WTC11 (cell line): ENCODE measurements around the gene BNC2. TPM values are rescaled to one million over a fixed set of nuclear protein-coding genes. Genes with fewer than 3 reads are reported as not detected.

Experiments
- ATAC-seq: fragments of 200-7000 bp; cut with Tn5 transposase; 2 replicates; pipeline ENCODE4 v1.10.0; 2021; ENCODE audit warnings: mild to moderate bottlenecking, moderate library complexity
- CTCF ChIA-PET: fragments of 300-600 bp; sonication (Branson Sonifier 250); formaldehyde crosslinking; loops from one replicate; lab custom pipeline; 2021; ENCODE audit warnings: antibody characterized with exemption; lab: Charles Lee
- POLR2A ChIA-PET: fragments of 350-600 bp; sonication (Branson Sonifier 250); formaldehyde crosslinking; loops from one replicate; lab custom pipeline; 2021; ENCODE audit warnings: antibody characterized with exemption; lab: Charles Lee
- DNase-seq: peaks from one replicate; pipeline ENCODE4 v3.0.0; 2021; ENCODE audit warnings: low spot score
- H3K27ac Mint-ChIP-seq: 2 replicates; pipeline ENCODE4 v1.8.0; 2021; ENCODE audit warnings: mixed read lengths
- H3K27me3 Mint-ChIP-seq: 2 replicates; pipeline ENCODE4 v1.8.0; 2021; ENCODE audit warnings: low read depth, mild to moderate bottlenecking, moderate library complexity, mixed read lengths
- H3K36me3 Mint-ChIP-seq: 2 replicates; pipeline ENCODE4 v1.8.0; 2021; ENCODE audit warnings: mixed read lengths
- H3K4me1 Mint-ChIP-seq: 2 replicates; pipeline ENCODE4 v1.8.0; 2022; ENCODE audit warnings: mixed read lengths
- H3K4me3 Mint-ChIP-seq: 2 replicates; pipeline ENCODE4 v1.8.0; 2021; ENCODE audit warnings: mild to moderate bottlenecking, moderate library complexity, mixed read lengths
- H3K9me3 Mint-ChIP-seq: 2 replicates; pipeline ENCODE4 v1.8.0; 2021; ENCODE audit warnings: mixed read lengths
- CREB1 ChIP-seq: sonication (generic); formaldehyde crosslinking; IDR thresholded peaks from 2 replicates; pipeline ENCODE4 v1.8.0; 2023; ENCODE audit warnings: mild to moderate bottlenecking, missing genetic modification reagents
- ETV6 ChIP-seq: sonication (generic); formaldehyde crosslinking; IDR thresholded peaks from 2 replicates; pipeline ENCODE4 v1.8.1; 2022; ENCODE audit warnings: mild to moderate bottlenecking, missing genetic modification reagents
- FOXK1 ChIP-seq: sonication (generic); formaldehyde crosslinking; IDR thresholded peaks from 2 replicates; pipeline ENCODE4 v1.8.0; 2022; ENCODE audit warnings: mild to moderate bottlenecking, moderate library complexity, missing genetic modification reagents
- FOXP1 ChIP-seq: sonication (generic); formaldehyde crosslinking; IDR thresholded peaks from 2 replicates; pipeline ENCODE4 v1.8.0; 2022; ENCODE audit warnings: missing genetic modification reagents, mild to moderate bottlenecking, moderate library complexity, borderline replicate concordance
- GRHL2 ChIP-seq: fragments of 250-450 bp; sonication (Bioruptor Pico); IDR thresholded peaks from 2 replicates; pipeline ENCODE4 v1.8.0; 2022; ENCODE audit warnings: mild to moderate bottlenecking, moderate library complexity; ENCODE audit not compliant: insufficient replicate concordance, severe bottlenecking
- HMGA2 ChIP-seq: fragments of 250-450 bp; sonication (Bioruptor Pico); IDR thresholded peaks from 2 replicates; pipeline ENCODE4 v1.4.0; 2021; ENCODE audit warnings: mild to moderate bottlenecking, moderate library complexity
- IRF2 ChIP-seq: sonication (generic); formaldehyde crosslinking; IDR thresholded peaks from 2 replicates; pipeline ENCODE4 v1.8.0; 2022; ENCODE audit warnings: low read depth, missing genetic modification reagents, borderline replicate concordance
- JAZF1 ChIP-seq: fragments of 250-450 bp; sonication (Bioruptor Pico); IDR thresholded peaks from 2 replicates; pipeline ENCODE4 v1.9.0; 2021; ENCODE audit warnings: moderate library complexity, mild to moderate bottlenecking, inconsistent platforms
- JUN ChIP-seq: sonication (generic); formaldehyde crosslinking; IDR thresholded peaks from 2 replicates; pipeline ENCODE4 v1.8.0; 2023; ENCODE audit warnings: mild to moderate bottlenecking, missing genetic modification reagents
- MXD4 ChIP-seq: fragments of 250-450 bp; sonication (Bioruptor Pico); IDR thresholded peaks from 2 replicates; pipeline ENCODE4 v1.8.0; 2021; ENCODE audit warnings: mild to moderate bottlenecking, moderate library complexity, borderline replicate concordance
- SMAD4 ChIP-seq: sonication (generic); formaldehyde crosslinking; IDR thresholded peaks from 2 replicates; pipeline ENCODE4 v1.8.0; 2022; ENCODE audit warnings: mild to moderate bottlenecking, missing genetic modification reagents
- SOX15 ChIP-seq: fragments of 250-450 bp; sonication (Bioruptor Pico); IDR thresholded peaks from 2 replicates; pipeline ENCODE4 v1.9.0; 2021; ENCODE audit warnings: mild to moderate bottlenecking
- ZNF138 ChIP-seq: sonication (generic); formaldehyde crosslinking; conservative IDR thresholded peaks from 2 replicates; pipeline ENCODE4 v1.8.1; 2022; ENCODE audit warnings: mild to moderate bottlenecking, moderate library complexity, missing genetic modification reagents
- ZNF219 ChIP-seq: sonication (generic); formaldehyde crosslinking; IDR thresholded peaks from 2 replicates; pipeline ENCODE4 v1.8.0; 2023; ENCODE audit warnings: missing genetic modification reagents, mild to moderate bottlenecking, borderline replicate concordance
- ZNF232 ChIP-seq: sonication (generic); formaldehyde crosslinking; IDR thresholded peaks from 2 replicates; pipeline ENCODE4 v1.8.0; 2022; ENCODE audit warnings: mild to moderate bottlenecking, missing genetic modification reagents
- ZNF263 ChIP-seq: sonication (generic); formaldehyde crosslinking; IDR thresholded peaks from 2 replicates; pipeline ENCODE4 v1.8.1; 2022; ENCODE audit warnings: low read depth, mild to moderate bottlenecking, moderate library complexity, missing genetic modification reagents
- total RNA-seq: library from RNA; stranded (reverse); gene quantifications from 3 replicates; pipeline ENCODE4 v1.2.3, GENCODE V29; 2021
- TF ChIP-seq, protein P1 (sequence below): fragments of 250-450 bp; sonication (Bioruptor Pico); IDR thresholded peaks from 2 replicates; pipeline ENCODE4 v1.9.0; 2021; ENCODE audit warnings: mild to moderate bottlenecking
- TF ChIP-seq, protein P2 (sequence below): sonication (generic); formaldehyde crosslinking; IDR thresholded peaks from 2 replicates; pipeline ENCODE4 v1.8.0; 2022; ENCODE audit warnings: mild to moderate bottlenecking, missing genetic modification reagents
- TF ChIP-seq, protein P3 (sequence below): fragments of 250-450 bp; sonication (Bioruptor Pico); IDR thresholded peaks from 2 replicates; pipeline ENCODE4 v1.9.0; 2021; ENCODE audit warnings: mild to moderate bottlenecking
- TF ChIP-seq, protein P4 (sequence below): sonication (generic); formaldehyde crosslinking; IDR thresholded peaks from 2 replicates; pipeline ENCODE4 v1.8.1; 2022; ENCODE audit warnings: low read depth, missing genetic modification reagents, borderline replicate concordance
- TF ChIP-seq, protein P5 (sequence below): sonication (generic); formaldehyde crosslinking; IDR thresholded peaks from 2 replicates; pipeline ENCODE4 v1.8.0; 2023; ENCODE audit warnings: missing genetic modification reagents, mild to moderate bottlenecking, borderline replicate concordance
- TF ChIP-seq, protein P6 (sequence below): sonication (generic); formaldehyde crosslinking; IDR thresholded peaks from 2 replicates; pipeline ENCODE4 v1.8.1; 2023; ENCODE audit warnings: mild to moderate bottlenecking, missing genetic modification reagents

The BNC2 gene
- total RNA-seq, 1 experiment from 2014 or later = 33.3 TPM

DNA sequence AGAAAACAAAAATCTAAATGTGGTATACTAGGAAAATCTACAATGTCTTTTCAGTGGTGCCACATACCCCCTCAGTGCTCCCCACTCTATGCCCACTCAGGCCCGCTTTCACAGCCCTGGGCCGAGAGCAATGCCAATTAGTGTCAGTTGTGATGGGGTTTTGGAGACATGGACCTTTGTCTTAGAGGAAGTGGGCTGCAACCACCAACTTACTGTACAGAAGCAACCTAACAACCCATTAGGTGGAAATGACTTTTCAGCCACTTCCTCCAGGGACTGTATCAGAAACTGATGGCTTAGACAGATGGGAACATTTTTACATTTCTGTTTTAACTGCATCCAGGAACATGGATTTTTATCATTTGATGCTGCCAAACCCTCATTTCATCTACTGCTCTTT, 268.0 kb downstream of the BNC2 start:
- Mint-ChIP-seq H3K4me1 (peaks cover 23% of the 10 kb centered on the region), H3K27me3 (no peaks in the 10 kb centered on the region), H3K9me3 (no peaks in the 10 kb centered on the region), H3K27ac (no peak overlapping the region), H3K4me3 (no peak overlapping the region), H3K36me3 (no peaks in the 10 kb centered on the region)
- DNase-seq (no peak), ATAC-seq (no peak)
- CTCF ChIA-PET = no interaction called here
- TF ChIP-seq HMGA2 (CRISPR knock-in tag) (no peak), JAZF1 (CRISPR knock-in tag) (no peak), ETV6 (CRISPR knock-in tag) (no peak), IRF2 (CRISPR knock-in tag) (no peak), ZNF232 (CRISPR knock-in tag) (no peak), CREB1 (no peak), ZNF263 (CRISPR knock-in tag) (no peak), FOXP1 (CRISPR knock-in tag) (no peak), ZNF219 (CRISPR knock-in tag) (no peak), ZNF138 (CRISPR knock-in tag) (no peak), FOXK1 (CRISPR knock-in tag) (no peak), SOX15 (no peak), SMAD4 (CRISPR knock-in tag) (no peak), GRHL2 (CRISPR knock-in tag) (no peak), MXD4 (CRISPR knock-in tag) (no peak), JUN (CRISPR knock-in tag) (no peak)
- TF ChIP-seq, protein P1, sequence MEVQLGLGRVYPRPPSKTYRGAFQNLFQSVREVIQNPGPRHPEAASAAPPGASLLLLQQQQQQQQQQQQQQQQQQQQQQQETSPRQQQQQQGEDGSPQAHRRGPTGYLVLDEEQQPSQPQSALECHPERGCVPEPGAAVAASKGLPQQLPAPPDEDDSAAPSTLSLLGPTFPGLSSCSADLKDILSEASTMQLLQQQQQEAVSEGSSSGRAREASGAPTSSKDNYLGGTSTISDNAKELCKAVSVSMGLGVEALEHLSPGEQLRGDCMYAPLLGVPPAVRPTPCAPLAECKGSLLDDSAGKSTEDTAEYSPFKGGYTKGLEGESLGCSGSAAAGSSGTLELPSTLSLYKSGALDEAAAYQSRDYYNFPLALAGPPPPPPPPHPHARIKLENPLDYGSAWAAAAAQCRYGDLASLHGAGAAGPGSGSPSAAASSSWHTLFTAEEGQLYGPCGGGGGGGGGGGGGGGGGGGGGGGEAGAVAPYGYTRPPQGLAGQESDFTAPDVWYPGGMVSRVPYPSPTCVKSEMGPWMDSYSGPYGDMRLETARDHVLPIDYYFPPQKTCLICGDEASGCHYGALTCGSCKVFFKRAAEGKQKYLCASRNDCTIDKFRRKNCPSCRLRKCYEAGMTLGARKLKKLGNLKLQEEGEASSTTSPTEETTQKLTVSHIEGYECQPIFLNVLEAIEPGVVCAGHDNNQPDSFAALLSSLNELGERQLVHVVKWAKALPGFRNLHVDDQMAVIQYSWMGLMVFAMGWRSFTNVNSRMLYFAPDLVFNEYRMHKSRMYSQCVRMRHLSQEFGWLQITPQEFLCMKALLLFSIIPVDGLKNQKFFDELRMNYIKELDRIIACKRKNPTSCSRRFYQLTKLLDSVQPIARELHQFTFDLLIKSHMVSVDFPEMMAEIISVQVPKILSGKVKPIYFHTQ (CRISPR knock-in tag) = no peak
- TF ChIP-seq, protein P2, sequence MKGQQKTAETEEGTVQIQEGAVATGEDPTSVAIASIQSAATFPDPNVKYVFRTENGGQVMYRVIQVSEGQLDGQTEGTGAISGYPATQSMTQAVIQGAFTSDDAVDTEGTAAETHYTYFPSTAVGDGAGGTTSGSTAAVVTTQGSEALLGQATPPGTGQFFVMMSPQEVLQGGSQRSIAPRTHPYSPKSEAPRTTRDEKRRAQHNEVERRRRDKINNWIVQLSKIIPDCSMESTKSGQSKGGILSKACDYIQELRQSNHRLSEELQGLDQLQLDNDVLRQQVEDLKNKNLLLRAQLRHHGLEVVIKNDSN (CRISPR knock-in tag) = no peak
- TF ChIP-seq, protein P3, sequence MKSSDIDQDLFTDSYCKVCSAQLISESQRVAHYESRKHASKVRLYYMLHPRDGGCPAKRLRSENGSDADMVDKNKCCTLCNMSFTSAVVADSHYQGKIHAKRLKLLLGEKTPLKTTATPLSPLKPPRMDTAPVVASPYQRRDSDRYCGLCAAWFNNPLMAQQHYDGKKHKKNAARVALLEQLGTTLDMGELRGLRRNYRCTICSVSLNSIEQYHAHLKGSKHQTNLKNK (CRISPR knock-in tag) = no peak
- POLR2A ChIA-PET = no interaction called here

DNA sequence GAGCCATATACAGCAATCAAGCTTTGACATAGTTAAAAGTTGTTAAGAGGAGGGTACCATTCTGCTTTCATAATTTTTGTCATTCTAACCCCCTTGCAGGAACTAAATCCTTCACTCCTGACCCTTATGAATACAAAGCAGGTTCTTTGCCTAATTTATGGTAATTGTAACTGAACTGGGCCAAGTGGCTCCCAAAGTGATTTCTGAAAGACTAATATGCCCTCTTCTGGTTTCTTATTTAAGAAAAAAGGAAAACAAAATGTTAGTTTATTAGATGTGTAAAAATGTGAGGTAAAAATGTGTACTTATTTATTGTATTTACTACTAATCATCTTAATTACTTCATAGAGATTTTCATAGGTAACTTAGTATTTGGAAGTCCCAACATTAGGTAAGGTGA, 268.5 kb downstream of the BNC2 start:
- ATAC-seq (no peak), DNase-seq (no peak)
- Mint-ChIP-seq H3K4me3 (no peak overlapping the region), H3K27me3 (no peaks in the 10 kb centered on the region), H3K27ac (no peak overlapping the region; the same call in 1 of the 2 replicates), H3K9me3 (no peaks in the 10 kb centered on the region), H3K36me3 (no peaks in the 10 kb centered on the region), H3K4me1 (peaks cover 26% of the 10 kb centered on the region)
- ChIA-PET CTCF (no interaction called here), POLR2A (no interaction called here)
- TF ChIP-seq, protein P4, sequence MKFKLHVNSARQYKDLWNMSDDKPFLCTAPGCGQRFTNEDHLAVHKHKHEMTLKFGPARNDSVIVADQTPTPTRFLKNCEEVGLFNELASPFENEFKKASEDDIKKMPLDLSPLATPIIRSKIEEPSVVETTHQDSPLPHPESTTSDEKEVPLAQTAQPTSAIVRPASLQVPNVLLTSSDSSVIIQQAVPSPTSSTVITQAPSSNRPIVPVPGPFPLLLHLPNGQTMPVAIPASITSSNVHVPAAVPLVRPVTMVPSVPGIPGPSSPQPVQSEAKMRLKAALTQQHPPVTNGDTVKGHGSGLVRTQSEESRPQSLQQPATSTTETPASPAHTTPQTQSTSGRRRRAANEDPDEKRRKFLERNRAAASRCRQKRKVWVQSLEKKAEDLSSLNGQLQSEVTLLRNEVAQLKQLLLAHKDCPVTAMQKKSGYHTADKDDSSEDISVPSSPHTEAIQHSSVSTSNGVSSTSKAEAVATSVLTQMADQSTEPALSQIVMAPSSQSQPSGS (CRISPR knock-in tag) = no peak
- TF ChIP-seq, protein P5, sequence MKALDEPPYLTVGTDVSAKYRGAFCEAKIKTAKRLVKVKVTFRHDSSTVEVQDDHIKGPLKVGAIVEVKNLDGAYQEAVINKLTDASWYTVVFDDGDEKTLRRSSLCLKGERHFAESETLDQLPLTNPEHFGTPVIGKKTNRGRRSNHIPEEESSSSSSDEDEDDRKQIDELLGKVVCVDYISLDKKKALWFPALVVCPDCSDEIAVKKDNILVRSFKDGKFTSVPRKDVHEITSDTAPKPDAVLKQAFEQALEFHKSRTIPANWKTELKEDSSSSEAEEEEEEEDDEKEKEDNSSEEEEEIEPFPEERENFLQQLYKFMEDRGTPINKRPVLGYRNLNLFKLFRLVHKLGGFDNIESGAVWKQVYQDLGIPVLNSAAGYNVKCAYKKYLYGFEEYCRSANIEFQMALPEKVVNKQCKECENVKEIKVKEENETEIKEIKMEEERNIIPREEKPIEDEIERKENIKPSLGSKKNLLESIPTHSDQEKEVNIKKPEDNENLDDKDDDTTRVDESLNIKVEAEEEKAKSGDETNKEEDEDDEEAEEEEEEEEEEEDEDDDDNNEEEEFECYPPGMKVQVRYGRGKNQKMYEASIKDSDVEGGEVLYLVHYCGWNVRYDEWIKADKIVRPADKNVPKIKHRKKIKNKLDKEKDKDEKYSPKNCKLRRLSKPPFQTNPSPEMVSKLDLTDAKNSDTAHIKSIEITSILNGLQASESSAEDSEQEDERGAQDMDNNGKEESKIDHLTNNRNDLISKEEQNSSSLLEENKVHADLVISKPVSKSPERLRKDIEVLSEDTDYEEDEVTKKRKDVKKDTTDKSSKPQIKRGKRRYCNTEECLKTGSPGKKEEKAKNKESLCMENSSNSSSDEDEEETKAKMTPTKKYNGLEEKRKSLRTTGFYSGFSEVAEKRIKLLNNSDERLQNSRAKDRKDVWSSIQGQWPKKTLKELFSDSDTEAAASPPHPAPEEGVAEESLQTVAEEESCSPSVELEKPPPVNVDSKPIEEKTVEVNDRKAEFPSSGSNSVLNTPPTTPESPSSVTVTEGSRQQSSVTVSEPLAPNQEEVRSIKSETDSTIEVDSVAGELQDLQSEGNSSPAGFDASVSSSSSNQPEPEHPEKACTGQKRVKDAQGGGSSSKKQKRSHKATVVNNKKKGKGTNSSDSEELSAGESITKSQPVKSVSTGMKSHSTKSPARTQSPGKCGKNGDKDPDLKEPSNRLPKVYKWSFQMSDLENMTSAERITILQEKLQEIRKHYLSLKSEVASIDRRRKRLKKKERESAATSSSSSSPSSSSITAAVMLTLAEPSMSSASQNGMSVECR (CRISPR knock-in tag) = no peak
- TF ChIP-seq, protein P6, sequence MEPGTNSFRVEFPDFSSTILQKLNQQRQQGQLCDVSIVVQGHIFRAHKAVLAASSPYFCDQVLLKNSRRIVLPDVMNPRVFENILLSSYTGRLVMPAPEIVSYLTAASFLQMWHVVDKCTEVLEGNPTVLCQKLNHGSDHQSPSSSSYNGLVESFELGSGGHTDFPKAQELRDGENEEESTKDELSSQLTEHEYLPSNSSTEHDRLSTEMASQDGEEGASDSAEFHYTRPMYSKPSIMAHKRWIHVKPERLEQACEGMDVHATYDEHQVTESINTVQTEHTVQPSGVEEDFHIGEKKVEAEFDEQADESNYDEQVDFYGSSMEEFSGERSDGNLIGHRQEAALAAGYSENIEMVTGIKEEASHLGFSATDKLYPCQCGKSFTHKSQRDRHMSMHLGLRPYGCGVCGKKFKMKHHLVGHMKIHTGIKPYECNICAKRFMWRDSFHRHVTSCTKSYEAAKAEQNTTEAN (CRISPR knock-in tag) = no peak
